GM21367 (cell line): Measurements from ENCODE around the gene FAM3D.
"Not testable (repeated sequence)": the region's sequence is repeated elsewhere in the genome, so short reads cannot be mapped to it uniquely, and the experiment has no call there.

Experiments used
- ATAC-seq: cut with Tn5 transposase; IDR thresholded peaks from one replicate; pipeline ENCODE4 v1.9.1; 2021; ENCODE audit not compliant: unreplicated experiment

The FAM3D gene

GRCh38 chr3:58683466-58683865 lies 16.9 kb upstream of the FAM3D start:
- peak; percentile 49 for ATAC-seq

DNA sequence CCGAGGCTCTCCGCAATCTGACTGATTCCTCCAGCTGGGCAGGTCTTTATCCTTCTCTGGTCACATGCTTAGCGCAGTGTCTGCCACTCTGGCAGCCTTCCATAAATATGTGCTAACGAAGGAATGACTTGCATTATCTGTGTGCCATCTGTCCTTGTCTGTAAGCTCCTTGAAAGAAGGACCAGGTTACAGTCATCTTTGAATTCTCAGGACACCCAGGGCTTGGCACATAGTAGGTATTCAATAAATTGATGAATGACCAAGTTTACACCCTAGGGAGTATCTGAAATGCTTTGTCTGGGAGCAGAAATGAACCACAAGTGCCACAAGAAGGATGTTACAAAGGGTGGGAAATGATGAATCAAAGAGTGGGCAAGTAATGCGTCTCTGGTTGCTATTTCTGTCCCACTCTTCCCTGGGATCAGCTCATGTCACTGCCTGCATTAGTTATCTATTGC lies 16.5 kb upstream of the FAM3D start:
- no peak for ATAC-seq

GRCh38 chr3:58681863-58682262 lies 15.3 kb upstream of the FAM3D start:
- ATAC-seq = no peak

GRCh38 chr3:58680879-58681525 lies 14.4 kb upstream of the FAM3D start:
- no peak for ATAC-seq

- ATAC-seq = no peak
Measured at GRCh38 chr3:58679974-58680666, 13.5 kb upstream of the FAM3D start.

DNA sequence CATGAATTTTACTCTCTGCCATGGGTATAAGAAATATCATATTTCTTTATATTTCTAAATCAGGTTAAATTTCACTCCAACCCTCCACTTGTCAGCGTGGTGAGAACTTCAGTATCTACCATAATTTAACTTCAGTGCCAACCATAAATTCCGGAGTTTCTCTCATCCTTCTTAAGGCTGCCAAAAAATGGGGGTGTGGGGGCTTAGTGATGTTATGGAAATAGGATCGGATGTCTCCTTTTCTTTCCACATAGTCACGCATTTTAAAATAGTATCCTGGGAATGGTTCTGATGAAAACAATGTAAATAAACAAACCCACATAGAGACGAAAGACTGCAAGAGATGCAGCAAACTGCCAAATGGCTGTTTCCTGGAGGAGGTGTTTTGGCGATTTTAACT lies 12.9 kb upstream of the FAM3D start:
- no peak for ATAC-seq

DNA sequence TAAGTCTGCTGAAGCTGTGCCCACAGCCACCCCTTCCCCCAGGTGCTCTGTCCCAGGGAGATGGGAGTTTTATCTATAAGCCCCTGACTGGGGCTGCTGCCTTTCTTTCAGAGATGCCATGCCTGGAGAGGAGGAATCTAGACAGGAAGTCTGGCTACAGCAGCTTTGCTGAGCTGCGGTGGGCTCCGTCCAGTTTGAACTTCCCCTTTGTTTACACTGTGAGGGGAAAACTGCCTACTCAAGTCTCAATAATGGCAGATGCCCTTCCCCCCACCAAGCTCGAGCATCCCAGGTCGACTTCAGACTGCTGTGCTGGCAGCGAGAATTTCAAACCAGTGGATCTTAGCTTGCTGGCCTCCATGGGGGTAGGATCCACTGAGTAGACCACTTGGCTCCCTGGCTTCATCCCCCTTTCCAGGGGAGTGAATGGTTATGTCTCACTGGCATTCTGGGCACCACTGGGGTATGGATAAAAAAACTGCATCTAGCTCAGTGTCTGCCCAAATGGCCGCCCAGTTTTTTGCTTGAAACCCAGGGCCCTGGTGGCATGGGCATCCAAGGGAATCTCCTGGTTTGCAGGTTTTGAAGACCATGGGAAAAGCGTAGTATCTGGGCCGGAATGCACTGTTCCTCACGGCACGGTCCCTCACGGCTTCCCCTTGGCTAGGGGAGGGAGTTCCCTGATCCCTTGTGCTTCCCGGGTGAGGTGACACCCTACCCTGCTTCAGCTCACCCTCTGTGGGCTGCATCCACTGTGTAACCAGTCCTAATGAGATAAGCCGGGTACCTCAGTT lies 11.8 kb upstream of the FAM3D start:
- not testable (repeated sequence) for ATAC-seq

DNA sequence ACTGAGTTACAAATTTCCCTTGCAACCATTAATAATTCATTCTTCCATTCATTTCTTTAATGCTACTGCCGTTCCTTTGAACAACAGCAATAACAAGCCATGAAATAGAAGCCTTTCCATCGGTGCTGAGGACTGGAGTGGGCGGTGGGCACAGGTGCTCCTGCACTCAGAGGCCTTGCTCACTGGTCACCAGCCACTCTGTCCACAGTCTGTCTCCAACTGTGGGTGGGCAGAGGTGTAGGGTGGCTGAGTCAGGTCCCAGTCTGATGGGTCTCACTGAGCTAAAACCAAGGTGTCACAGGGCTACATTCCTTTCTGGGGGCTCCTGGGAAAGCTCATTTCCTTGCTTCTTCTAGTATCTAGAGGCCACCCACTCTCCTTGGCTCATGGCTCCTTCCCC lies 6.3 kb upstream of the FAM3D start:
- ATAC-seq = no peak

DNA sequence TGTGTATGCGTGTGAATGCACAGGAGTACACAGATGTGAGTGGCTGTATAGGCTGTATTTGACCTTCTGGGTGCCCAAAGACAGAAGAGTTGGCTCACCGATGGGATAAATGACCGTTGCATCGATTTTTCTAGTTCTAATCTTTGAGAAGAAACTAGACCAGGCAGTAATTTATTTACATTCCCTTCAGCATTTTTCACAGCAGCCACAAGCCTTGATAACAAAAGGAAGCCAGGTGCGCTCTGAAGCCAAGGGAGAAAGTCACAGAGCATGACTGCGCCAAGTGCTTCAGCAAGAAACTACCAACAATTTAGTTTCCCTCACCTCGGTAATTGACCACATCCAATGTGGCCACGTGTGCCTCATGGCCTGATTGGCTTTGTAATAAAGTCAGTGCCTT lies 5.9 kb upstream of the FAM3D start:
- ATAC-seq = no peak

DNA sequence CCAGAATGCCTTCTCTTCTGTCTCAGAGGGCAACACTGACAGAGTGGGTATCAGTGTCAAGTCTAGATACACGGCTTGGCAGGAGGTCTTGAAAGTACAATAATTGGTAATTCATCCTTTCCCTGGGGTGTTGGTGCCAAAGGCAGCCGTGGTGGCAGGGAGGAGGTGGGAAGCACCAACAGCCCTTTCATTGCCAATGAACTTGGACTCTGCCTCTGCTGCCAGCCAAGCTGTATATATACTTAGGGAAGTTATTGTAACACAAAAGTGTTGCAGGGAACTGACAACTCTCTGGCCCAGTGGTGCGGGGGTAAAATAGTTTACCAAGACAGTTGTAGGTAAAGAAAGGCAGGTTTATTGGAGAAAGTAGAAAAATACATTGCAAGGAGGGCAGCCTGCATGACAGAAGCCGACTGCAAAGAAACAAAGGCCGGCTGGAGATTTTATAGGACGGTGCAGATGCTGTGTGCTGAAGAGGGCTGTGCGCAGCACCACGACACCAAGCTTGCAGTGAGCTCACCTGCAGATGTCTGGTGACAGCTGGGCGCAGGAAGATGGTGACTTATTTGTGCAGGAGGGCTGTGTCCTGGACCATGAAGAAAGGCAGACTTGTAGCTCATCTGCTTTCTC lies 4.0 kb upstream of the FAM3D start:
- no peak for ATAC-seq

- ATAC-seq = no peak
Measured at GRCh38 chr3:58668247-58668646, 1.7 kb upstream of the FAM3D start.

GRCh38 chr3:58667704-58668103 lies 1.1 kb upstream of the FAM3D start:
- no peak for ATAC-seq

DNA sequence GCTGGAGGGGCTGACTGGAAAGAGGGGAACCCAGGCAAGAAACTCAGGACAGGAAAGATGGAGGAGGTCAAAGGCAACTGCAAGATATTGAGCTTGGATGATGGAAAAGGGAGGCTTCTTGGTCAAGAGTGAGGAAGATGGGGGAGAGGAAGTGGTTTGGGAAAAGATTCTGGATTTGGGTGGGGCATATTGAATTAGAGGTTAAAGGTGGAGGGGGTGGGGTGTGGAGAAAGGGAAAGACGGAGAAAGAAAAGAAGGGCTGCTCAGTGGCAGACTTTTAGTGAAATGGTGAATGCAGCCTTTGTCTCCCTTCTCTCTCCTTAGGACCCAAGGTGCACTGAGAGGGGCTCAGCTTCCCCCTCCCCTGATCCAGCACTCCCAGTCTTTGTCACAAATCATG lies 655 bp upstream of the FAM3D start:
- ATAC-seq = no peak

GRCh38 chr3:58665405-58665804 lies 1.2 kb downstream of the FAM3D start:
- ATAC-seq = no peak

DNA sequence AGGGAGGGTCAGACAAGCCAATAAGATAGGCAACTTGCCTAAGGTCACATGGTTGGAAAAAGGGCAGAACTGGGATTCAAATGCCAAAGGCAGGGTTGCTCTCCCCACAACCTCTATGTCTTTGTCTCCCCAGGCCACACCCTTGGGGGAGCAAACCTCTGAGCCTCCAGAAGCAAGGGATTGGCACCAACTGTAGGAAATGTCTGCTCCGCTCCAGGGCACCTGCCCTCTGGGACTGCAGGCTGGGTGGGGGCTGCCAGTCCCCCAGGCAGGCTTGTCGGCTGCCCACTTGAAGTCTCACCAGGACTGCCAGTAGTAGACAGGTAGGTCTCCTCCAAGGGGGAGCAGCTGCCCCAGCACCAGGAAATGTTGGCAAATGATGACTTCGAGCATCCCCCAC lies 2.0 kb downstream of the FAM3D start:
- ATAC-seq = no peak

DNA sequence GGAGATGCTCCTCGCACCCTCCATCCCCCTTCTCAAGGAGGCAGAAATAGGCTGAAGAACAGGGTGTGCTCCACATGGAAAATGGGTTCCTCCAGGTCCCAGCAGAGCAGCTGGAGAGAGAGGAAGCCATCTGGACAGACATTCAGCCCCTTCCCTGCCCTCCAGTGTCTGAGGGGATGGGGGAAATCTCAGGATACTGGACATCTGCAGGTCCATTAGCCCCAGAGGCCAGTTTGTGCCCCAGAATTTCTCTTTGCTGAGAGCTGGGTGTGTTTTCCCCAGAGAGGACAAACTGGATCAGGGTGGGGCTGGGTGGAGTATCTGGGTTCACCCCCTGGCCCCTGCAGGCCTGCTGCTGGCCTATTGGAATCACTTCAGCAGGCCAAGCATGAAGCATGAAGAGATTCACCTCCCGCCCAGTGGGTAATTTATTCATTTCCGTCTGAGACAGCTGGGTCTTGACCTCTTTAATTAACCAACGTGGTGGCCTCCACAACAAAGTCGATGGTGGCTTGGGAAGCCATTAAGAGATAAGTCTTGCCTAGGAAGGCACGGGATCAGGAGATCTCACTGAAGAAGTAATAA lies 4.6 kb downstream of the FAM3D start:
- ATAC-seq = no peak

DNA sequence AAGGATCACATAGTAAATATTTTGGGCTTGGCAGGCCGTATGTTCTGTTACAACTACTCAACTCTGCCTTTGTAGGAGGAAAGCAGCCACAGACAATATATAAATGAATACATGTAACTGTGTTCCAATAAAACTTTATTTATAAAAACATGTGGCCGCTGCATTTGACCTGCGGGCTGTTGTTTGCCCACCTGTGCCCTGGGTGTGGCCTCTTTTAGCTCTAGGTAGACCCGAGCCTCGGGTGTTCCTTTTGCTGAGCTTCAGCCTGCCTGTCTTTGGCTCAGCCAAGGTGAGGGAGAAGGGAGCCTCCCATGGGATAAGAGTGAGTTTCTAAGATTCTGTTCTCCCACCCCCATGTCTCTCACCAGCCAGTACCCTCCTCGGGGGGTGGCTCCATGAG lies 5.6 kb downstream of the FAM3D start:
- ATAC-seq = no peak

DNA sequence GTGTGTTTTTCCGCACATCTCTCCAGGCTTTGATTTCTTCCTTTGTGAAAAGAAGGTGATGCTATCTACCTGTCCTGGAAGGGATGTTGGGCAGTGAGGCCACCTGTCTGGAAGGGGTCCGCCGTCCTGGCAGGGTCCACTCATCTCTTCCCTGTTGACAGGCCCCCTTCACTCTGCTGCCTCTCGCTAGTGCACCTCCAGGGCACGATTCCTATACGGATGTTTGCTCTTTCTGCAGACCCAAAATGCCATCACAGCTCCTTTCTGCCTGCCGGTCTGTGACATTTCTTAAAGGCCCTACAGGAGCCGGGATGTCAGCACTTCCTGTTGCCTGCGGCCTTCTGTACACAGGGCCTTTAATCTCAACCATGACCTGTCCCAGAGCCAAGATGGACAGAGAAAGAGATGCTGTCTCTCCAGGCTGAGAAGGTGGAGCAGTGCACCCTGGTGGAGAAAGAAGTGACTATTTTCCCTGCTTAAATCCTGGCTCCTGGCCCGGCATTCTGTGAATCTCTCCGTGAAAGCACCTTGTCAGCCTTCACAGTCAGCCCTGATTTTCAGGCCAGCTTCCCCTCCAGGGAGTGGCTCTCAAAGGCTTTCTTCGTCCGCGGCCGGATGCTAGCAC lies 7.4 kb downstream of the FAM3D start:
- ATAC-seq = no peak

DNA sequence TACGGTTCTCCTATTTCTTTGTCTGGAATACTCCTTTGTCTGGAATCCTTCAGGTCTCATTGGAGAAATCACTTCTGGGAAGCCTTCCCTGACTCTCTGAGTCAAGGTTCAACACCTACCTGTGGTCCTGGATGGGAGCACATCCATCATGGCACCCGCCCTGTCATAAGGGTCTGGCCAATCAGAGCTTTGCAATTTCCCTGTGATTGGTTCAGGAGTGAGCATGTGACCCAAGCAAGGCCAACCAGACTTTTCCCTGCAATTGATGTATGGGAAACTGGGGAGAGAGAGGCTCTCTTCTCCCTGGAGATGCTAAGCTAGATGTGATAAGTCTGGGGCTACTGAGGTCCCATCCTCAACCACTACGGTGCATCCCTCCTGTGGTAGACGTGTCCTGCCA lies 8.1 kb downstream of the FAM3D start:
- no peak for ATAC-seq

- ATAC-seq = no peak
Measured at GRCh38 chr3:58657571-58658141, 8.9 kb downstream of the FAM3D start.
